ENCODE measurements around the gene NOL7.

- TF ChIP-seq POLR2A (IDR thresholded peaks at IDR 0.05), result no peak
- TF ChIP-seq CTCF (IDR thresholded peaks at IDR 0.05), result no peak
Observed at GRCh38 chr6:13629459-13630116, 14.5 kb downstream of the NOL7 start.
